Sigmoid colon (tissue), 7 donors: Measurements from ENCODE around the gene UNC5A. TPM values are rescaled to one million over a fixed set of nuclear protein-coding genes. Genes with fewer than 3 reads are reported as not detected.

ENCODE experiments used
- DNase-seq: peaks from one replicate; pipeline ENCODE4 v3.0.0-alpha.2; 2019
- H3K27ac ChIP-seq, 4 donors: fragments of 200-600 bp; sonication (generic); one replicate each; pipeline ENCODE4 v1.5.1; 2016 to 2019; ENCODE audit warnings: mild to moderate bottlenecking in 1 of 4
- H3K27me3 ChIP-seq, 3 donors: fragments of 200-600 bp; sonication (generic); one replicate each; pipeline ENCODE4 v1.5.1; 2019; ENCODE audit warnings: mild to moderate bottlenecking in 1 of 3
- H3K36me3 ChIP-seq, 4 donors: fragments of 200-600 bp; sonication (generic); one replicate each; pipeline ENCODE4 v1.5.1; 2016 to 2019
- H3K4me1 ChIP-seq, 4 donors: fragments of 200-600 bp; sonication (generic); one replicate each; pipeline ENCODE4 v1.5.1; 2017 to 2019
- H3K4me3 ChIP-seq, 4 donors: fragments of 200-600 bp; sonication (generic); one replicate each; pipeline ENCODE4 v1.5.1; 2017 to 2019; ENCODE audit warnings: mild to moderate bottlenecking in 2 of 4, moderate library complexity in 1 of 4
- H3K9me3 ChIP-seq, 4 donors: fragments of 200-600 bp in 3 of 4; sonication (generic) in 3 of 4; one replicate each; pipeline versions ENCODE4 v1.5.1 to v1.6.1; 2013 to 2019
- CTCF ChIP-seq, 4 experiments: fragments of 450-650 bp in 3 of 4; fragments of 200-600 bp in 1 of 4; IDR thresholded peaks; one replicate each; pipeline ENCODE4 v1.5.1; 2016 to 2019; ENCODE audit warnings: antibody characterized with exemption in 4 of 4, mild to moderate bottlenecking in 3 of 4, moderate library complexity in 2 of 4
- EP300 ChIP-seq, 4 donors: sonication (generic); formaldehyde crosslinking; IDR thresholded peaks; one replicate each; pipeline ENCODE4 v1.6.1; 2017; ENCODE audit warnings: antibody characterized with exemption in 4 of 4
- POLR2A ChIP-seq, 2 donors: fragments of 450-650 bp; IDR thresholded peaks; one replicate each; pipeline ENCODE4 v1.6.1; 2016; ENCODE audit warnings: antibody characterized with exemption in 2 of 2, mild to moderate bottlenecking in 2 of 2, moderate library complexity in 2 of 2
- POLR2AphosphoS5 ChIP-seq, 4 donors: sonication (generic); formaldehyde crosslinking; IDR thresholded peaks; one replicate each; pipeline ENCODE4 v1.6.1; 2017; ENCODE audit warnings: antibody characterized with exemption in 4 of 4
- WGBS, 2 donors: extraction: QIAGEN DNeasy Blood & Tissue Kit; methylation state at CpG; one replicate each; pipeline ENCODE4 v1.1.7; 2013; 5-methylcytosine and 5-hydroxymethylcytosine counted together
- intact Hi-C: fragments of 100-400 bp; cut with DNase I; formaldehyde crosslinking; loops from one replicate; pipeline ENCODE4 v1.15.1; 2023
- polyA plus RNA-seq, 3 donors: library from polyadenylated mRNA; stranded (reverse); fragments of 200-250 nt; gene quantifications; one replicate each; pipeline ENCODE4 v1.2.3, GENCODE V29; 2013
- total RNA-seq, 4 donors: library from RNA; depleted of rRNA; stranded (reverse); fragments of >200 nt; gene quantifications; one replicate each; pipeline ENCODE4 v1.1.0, GENCODE V29; 2016
- donor health status: healthy with polysubstance abuse.
- donor health status: Bipolar disorder and iron deficiency.
- donor health status: healthy.

UNC5A gene
- total and polyA plus RNA-seq, 7 donors: 0.34 to 0.60 TPM; not detected in 5

DNA sequence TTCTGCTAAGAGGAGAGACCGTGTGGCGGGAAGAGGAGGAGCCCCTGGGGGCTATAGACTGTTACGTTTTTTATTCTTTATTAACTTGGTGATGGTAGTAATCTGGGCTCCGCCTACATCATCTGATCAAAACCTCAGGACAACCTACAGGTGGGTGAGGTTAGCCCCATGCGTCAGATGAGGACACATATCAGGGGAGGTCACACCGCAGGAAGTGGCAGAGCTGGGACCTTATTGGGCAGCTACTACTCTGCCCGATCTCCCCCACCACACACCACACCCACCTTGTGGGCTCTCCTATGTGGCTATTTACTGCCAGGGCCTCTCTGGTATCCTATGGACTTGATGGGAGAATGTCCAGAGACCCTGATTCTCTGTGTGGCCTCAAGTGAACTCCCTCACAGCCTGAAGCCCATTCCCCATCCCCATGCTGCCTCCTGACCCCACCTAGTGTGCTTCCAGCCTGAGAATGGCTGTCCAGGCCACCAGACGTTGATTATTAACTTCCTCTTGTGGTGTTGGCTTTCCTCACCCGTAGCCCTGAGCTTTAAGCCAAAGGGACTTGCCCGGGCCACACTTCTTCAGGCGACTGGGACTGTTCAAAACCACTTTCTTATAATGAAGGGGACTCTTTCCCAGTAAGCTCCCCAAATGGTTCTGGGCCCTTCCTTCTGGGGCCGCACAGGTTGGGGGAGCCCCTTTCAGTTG, 8.2 kb downstream of the UNC5A start:
- no peaks in the 10 kb centered on the region for H3K36me3 ChIP-seq
- no peak for TF ChIP-seq CTCF (IDR thresholded peaks at IDR 0.05)
- TF ChIP-seq POLR2AphosphoS5 (IDR thresholded peaks at IDR 0.05): no peak
- no peak for TF ChIP-seq POLR2A (IDR thresholded peaks at IDR 0.05)
- TF ChIP-seq EP300 (IDR thresholded peaks at IDR 0.05): no peak
- peak overlapping the region in 1 of 4 donors; percentile 46 for H3K4me3 ChIP-seq
- intact Hi-C loops: no loop called here
- H3K9me3 ChIP-seq: no peaks in the 10 kb centered on the region
- DNase-seq: no peak
- H3K27ac ChIP-seq: no peak overlapping the region
- H3K27me3 ChIP-seq: peaks cover 24 to 88% (median 54%) of the 10 kb centered on the region in 3 donors
- WGBS, 2 donors: 19 to 37% methylated on average over 12 of the region's 12 CpGs
- peaks cover 0 to 15% (median 11%) of the 10 kb centered on the region in 4 donors for H3K4me1 ChIP-seq

GRCh38 chr5:176819476-176819875, 9.1 kb downstream of the UNC5A start:
- DNase-seq: no peak
- H3K27me3 ChIP-seq: peaks cover 24 to 81% (median 46%) of the 10 kb centered on the region in 3 donors

GRCh38 chr5:176820937-176821336, 10.6 kb downstream of the UNC5A start:
- Histone ChIP-seq H3K27me3 (peaks cover 24 to 67% (median 40%) of the 10 kb centered on the region in 3 donors), H3K4me3 (no peak overlapping the region), H3K27ac (no peak overlapping the region), H3K4me1 (peaks cover 0 to 15% (median 11%) of the 10 kb centered on the region in 4 donors), H3K36me3 (no peaks in the 10 kb centered on the region), H3K9me3 (no peaks in the 10 kb centered on the region)
- no peak for DNase-seq
- intact Hi-C loops: no loop called here
- WGBS, 2 donors: 62 to 82% methylated on average over 7 of the region's 7 CpGs
- TF ChIP-seq EP300 (IDR thresholded peaks at IDR 0.05) (no peak), CTCF (IDR thresholded peaks at IDR 0.05) (no peak), POLR2A (IDR thresholded peaks at IDR 0.05) (no peak), POLR2AphosphoS5 (IDR thresholded peaks at IDR 0.05) (no peak)

More at GRCh38 chr5:176819476-176819875, 9.1 kb downstream of the UNC5A start:
- Histone ChIP-seq H3K9me3 (no peaks in the 10 kb centered on the region), H3K36me3 (no peaks in the 10 kb centered on the region), H3K4me3 (no peak overlapping the region), H3K4me1 (peaks cover 0 to 15% (median 11%) of the 10 kb centered on the region in 4 donors), H3K27ac (no peak overlapping the region)
- no peak for TF ChIP-seq CTCF (IDR thresholded peaks at IDR 0.05)
- TF ChIP-seq POLR2AphosphoS5 (IDR thresholded peaks at IDR 0.05): no peak
- no peak for TF ChIP-seq EP300 (IDR thresholded peaks at IDR 0.05)
- no peak for TF ChIP-seq POLR2A (IDR thresholded peaks at IDR 0.05)
- intact Hi-C loops: no loop called here
- 84 to 87% methylated on average over 5 of the region's 5 CpGs for WGBS, 2 donors

- Histone ChIP-seq H3K4me1 (peaks cover 0 to 15% (median 11%) of the 10 kb centered on the region in 4 donors), H3K4me3 (no peak overlapping the region), H3K27ac (no peak overlapping the region), H3K9me3 (no peaks in the 10 kb centered on the region), H3K36me3 (no peaks in the 10 kb centered on the region), H3K27me3 (peaks cover 21 to 62% (median 35%) of the 10 kb centered on the region in 3 donors)
- DNase-seq: no peak
- intact Hi-C loops: no loop called here
- TF ChIP-seq CTCF (IDR thresholded peaks at IDR 0.05) (no peak), POLR2A (IDR thresholded peaks at IDR 0.05) (no peak), POLR2AphosphoS5 (IDR thresholded peaks at IDR 0.05) (no peak), EP300 (IDR thresholded peaks at IDR 0.05) (no peak)
- WGBS, 2 donors: 82 to 92% methylated on average over 6 of the region's 6 CpGs
Observed at GRCh38 chr5:176821441-176821840, 11.1 kb downstream of the UNC5A start.
